Coronary artery (tissue), 2 donors: ENCODE results near the gene STUB1.

Experiments
- DNase-seq: peaks from one replicate; pipeline ENCODE4 v3.0.0-alpha.2; 2017; ENCODE audit warnings: low spot score
- H3K27ac ChIP-seq, 2 donors: fragments of 200-600 bp; sonication (generic); one replicate each; pipeline ENCODE4 v1.5.1; 2016 to 2019
- H3K4me3 ChIP-seq: fragments of 200-600 bp; sonication (generic); 2 replicates; pipeline ENCODE4 v1.5.1; 2016; ENCODE audit warnings: mild to moderate bottlenecking, moderate library complexity
- TF ChIP-seq, protein P1 (sequence below): fragments of 200-600 bp; sonication (generic); IDR thresholded peaks from one replicate; pipeline ENCODE4 v1.5.1; 2019; ENCODE audit warnings: antibody characterized with exemption

Gene STUB1

DNA sequence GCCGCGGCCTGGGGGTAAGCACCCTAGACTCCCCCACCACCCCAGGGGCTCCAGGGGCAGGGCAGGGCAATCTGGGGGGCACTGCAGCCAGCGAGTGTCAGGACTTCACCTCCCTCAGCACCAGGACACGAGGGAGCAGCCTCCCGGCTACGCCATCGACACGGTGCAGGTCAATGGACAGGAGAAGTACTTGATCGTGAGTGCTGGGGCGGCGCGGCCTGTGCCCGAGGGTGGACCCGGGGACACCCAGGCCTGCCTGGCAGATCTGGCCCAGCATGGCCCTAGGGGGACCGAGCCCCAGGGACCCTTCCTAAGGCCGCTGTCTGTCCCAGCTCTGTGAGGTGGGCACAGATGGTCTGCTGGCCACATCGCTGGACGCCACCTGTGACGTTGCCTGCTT, 7.8 kb upstream of the STUB1 start:
- H3K27ac ChIP-seq: no peak overlapping the region
- TF ChIP-seq, protein P1, sequence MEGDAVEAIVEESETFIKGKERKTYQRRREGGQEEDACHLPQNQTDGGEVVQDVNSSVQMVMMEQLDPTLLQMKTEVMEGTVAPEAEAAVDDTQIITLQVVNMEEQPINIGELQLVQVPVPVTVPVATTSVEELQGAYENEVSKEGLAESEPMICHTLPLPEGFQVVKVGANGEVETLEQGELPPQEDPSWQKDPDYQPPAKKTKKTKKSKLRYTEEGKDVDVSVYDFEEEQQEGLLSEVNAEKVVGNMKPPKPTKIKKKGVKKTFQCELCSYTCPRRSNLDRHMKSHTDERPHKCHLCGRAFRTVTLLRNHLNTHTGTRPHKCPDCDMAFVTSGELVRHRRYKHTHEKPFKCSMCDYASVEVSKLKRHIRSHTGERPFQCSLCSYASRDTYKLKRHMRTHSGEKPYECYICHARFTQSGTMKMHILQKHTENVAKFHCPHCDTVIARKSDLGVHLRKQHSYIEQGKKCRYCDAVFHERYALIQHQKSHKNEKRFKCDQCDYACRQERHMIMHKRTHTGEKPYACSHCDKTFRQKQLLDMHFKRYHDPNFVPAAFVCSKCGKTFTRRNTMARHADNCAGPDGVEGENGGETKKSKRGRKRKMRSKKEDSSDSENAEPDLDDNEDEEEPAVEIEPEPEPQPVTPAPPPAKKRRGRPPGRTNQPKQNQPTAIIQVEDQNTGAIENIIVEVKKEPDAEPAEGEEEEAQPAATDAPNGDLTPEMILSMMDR: no peak
- DNase-seq: no peak
- no peak overlapping the region for H3K4me3 ChIP-seq

DNA sequence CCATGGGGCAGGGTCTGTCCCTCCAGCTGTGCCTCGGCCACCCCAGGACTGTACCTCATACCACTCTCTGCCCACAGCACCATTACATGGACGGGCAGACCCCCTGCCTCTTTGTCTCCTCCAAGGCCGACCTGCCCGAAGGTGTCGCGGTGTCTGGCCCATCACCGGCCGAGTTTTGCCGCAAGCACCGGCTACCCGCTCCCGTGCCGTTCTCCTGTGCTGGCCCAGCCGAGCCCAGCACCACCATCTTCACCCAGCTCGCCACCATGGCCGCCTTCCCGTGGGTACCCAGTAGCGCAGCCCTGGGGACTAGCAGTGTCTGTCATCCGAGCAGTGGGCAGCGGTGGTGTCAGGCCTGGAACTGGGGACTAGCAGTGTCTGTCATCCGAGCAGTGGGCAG, 7.4 kb upstream of the STUB1 start:
- no peak overlapping the region for H3K4me3 ChIP-seq
- TF ChIP-seq, protein P1: no peak
- no peak overlapping the region for H3K27ac ChIP-seq
- no peak for DNase-seq

DNA sequence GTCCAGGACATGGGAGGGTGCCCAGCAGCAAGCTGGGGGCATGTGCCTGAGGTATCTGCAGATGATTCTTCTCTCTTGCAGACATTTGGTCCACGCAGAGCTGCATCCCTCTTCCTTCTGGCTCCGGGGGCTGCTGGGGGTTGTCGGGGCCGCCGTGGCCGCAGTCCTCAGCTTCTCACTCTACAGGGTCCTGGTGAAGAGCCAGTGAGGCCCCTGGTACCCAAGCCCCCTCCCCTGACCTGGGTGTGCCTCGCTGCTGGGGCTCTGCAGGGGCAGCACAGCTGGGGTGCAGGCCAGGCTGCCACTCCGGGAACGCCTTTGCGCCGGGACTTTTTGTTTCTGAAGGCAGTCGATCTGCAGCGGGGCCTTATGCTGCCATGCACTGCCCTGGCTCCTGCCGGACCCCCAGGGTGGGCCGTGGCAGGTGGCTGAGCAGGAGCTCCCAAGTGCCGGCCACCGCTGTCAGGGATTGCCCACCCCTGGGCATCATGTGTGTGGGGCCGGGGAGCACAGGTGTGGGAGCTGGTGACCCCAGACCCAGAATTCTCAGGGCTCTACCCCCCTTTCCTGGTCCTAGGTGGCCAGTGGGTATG, 6.7 kb upstream of the STUB1 start:
- TF ChIP-seq, protein P1: no peak
- no peak for DNase-seq

DNA sequence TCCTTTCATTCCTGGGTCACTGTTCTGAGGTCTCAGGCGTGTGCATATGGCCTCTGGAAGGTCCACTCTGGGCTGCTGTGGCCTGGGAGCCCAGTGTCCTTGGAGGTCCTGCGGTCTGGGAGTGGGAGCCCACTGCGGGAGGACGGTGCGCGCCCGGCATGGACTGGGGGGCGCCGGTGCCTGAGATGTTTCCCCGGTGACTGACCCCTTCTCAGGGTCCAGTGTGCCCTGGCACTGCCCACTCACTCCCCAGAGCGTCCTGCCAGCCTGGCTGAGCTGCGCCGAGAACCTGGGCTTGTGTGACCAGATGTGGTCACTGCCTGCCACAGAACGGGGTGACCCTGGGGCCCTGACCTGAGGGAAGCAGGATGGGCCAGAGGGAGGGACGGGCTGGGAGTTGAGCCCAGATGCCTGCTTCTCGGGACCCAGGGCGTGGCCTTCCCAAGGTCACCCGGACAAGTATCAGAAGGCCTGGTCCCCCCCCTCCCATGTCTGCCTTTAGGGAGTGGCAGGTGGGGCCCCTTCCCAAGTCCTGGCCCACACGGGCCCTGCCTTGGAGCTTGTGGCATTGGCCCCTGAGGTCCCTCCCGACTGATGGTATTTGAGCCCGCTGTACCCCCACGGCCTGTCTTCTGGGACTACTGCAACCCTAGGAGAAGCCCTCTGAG, 5.9 kb upstream of the STUB1 start:
- H3K27ac ChIP-seq: no peak overlapping the region

More for the DNA sequence above, 6.7 kb upstream of the STUB1 start:
- Histone ChIP-seq H3K27ac (no peak overlapping the region), H3K4me3 (no peak overlapping the region)

DNA sequence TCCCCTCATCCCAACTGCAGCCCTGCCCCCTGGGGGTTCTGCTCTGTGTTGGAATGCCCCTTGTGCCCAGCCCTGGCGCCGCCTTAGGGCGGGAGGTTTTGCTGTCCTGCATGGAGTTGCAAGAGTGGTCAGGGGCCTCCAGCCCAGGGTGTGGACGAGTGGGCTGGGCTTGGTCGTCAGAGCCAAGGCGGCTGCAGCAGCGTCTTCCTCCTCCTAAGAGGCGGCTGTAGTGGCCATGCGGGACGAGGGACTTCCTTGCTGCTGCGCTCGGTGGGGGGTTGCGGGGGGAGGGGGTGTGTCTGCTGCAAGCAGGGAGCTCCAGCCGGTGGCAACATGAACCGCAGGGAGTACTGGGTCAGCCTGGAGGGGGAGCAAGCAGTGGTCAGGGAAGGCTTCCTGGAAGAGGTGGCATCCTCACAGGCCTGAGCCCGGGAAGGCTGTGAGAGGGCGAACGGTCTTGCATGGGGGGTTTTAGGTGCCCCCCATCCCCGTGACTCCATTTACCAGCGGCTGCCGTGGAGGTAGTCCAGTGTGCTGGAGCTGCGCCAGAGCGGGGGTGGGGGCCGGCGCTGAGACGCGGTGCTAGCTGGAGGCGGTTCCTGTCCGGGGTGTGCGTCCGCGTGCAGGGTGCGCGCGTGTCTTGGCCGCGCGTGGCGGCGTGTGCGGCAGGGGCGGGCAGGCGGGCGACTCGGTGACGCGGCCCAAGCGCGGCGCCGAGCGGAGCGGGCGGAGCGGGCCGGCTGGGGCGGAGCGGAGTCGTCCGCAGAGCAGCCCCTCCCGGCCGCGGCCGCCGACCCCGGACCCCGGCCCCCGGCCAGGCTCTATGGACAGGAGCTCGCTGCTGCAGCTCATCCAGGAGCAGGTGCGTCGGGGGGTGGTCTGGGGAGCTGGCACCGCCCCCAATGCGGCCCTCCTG, 5.0 kb upstream of the STUB1 start, which contains the start of gene RHBDL1:
Gene RHBDL1 (plus strand): TSS at position 704 of the 916 bp plus-strand sequence. CDS start 120 bp downstream, at position 824.
- DNase-seq: no peak
- TF ChIP-seq, protein P1: no peak
- Histone ChIP-seq H3K4me3 (peak within 1 kb of the TSS; percentile 67), H3K27ac (peak within 1 kb of the TSS in 1 of 2 donors; percentile 61)

More for the DNA sequence above, 5.9 kb upstream of the STUB1 start:
- no peak for DNase-seq
- TF ChIP-seq, protein P1: no peak
- H3K4me3 ChIP-seq: no peak overlapping the region

DNA sequence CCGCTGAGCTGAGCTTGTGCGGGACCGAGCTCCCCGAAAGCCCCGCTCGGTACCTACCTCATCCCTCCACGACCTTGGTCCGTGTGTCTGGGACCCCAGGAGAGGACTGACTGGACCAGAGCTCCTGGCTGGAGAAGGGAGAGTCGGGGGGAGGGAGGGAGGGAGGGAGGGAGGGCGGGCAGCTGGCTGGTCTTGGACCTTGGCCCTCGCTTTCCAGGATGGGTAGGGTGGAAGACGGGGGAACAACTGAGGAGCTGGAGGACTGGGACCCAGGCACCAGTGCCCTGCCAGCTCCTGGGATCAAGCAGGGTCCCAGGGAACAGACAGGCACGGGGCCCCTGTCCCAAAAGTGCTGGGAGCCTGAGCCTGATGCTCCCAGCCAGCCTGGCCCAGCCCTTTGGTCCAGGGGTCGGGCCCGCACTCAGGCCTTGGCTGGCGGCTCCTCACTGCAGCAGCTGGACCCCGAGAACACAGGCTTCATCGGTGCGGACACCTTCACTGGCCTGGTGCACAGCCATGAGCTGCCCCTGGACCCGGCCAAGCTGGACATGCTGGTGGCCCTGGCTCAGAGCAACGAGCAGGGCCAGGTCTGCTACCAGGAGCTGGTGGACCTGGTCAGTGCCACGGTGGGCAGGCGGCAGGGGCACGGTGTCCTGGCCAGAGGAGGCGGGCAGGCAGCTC, 4.2 kb upstream of the STUB1 start:
- DNase-seq: no peak
- TF ChIP-seq, protein P1: no peak
- peak overlapping the region; percentile 67 for H3K4me3 ChIP-seq
- peak overlapping the region in 1 of 2 donors; percentile 61 for H3K27ac ChIP-seq
